ENCODE results near the gene B3GAT2.
A peak's percentile ranks its signal among the peaks of the same experiment; 100 is the strongest.

The B3GAT2 gene

GRCh38 chr6:70903665-70904452 lies 53.0 kb downstream of the B3GAT2 start:
- H3K4me3 ChIP-seq (ENCODE audit: low read length in 2 of 2) = no peak overlapping the region
- H3K18ac ChIP-seq (ENCODE audit: low read length) = no peak overlapping the region
- H3K23ac ChIP-seq (ENCODE audit: low read depth, low read length, poor library complexity) = no peak overlapping the region
- no peaks in the 10 kb centered on the region for H3K36me3 ChIP-seq (replicated peaks in 1 of 2; ENCODE audit: control insufficient read depth in 2 of 2, insufficient read depth in 2 of 2, low read length in 2 of 2)
- H4K91ac ChIP-seq (ENCODE audit: low read depth, low read length, poor library complexity) = no peak overlapping the region
- no peaks in the 10 kb centered on the region for H3K9me3 ChIP-seq (replicated peaks in 1 of 2; ENCODE audit: control insufficient read depth in 2 of 2, insufficient read depth in 1 of 2, low read depth in 1 of 2, low read length in 2 of 2)
- no peak overlapping the region for H4K8ac ChIP-seq (ENCODE audit: low read depth, low read length)
- H3K14ac ChIP-seq (ENCODE audit: low read length) = no peak overlapping the region
- H2BK15ac ChIP-seq (ENCODE audit: low read length) = no peak overlapping the region
- H3K27me3 ChIP-seq (ENCODE audit: control insufficient read depth in 3 of 3, insufficient read depth in 3 of 3, low read depth in 1 of 3, low read length in 3 of 3) = no peaks in the 10 kb centered on the region
- H3K9ac ChIP-seq (ENCODE audit: low read depth, low read length, poor library complexity) = no peak overlapping the region
- WGBS, 2 donors (ENCODE audit: extremely low coverage in 2 of 2, insufficient read length in 2 of 2, insufficient replicate concordance in 1 of 2) = no CpG with 5 or more reads among the region's 2 CpGs
- H2AFZ ChIP-seq (ENCODE audit: low read length) = no peak overlapping the region
- no peaks in the 10 kb centered on the region for H3K4me1 ChIP-seq (ENCODE audit: control insufficient read depth in 2 of 2, insufficient read depth in 1 of 2, low read depth in 1 of 2, low read length in 2 of 2)
- no peak overlapping the region for H3K4ac ChIP-seq (ENCODE audit: low read length)
- no peak overlapping the region for H2BK120ac ChIP-seq (ENCODE audit: low read depth, low read length)
- no peak overlapping the region for H2BK5ac ChIP-seq (ENCODE audit: low read length)
- DNase-seq (ENCODE audit: low spot score) = no peak
- no peak overlapping the region for H2BK12ac ChIP-seq (ENCODE audit: low read length)
- H2AK5ac ChIP-seq (ENCODE audit: low read depth, low read length) = no peak overlapping the region
- H3K79me1 ChIP-seq (ENCODE audit: low read depth, low read length) = no peaks in the 10 kb centered on the region
- no peak overlapping the region for H3K4me2 ChIP-seq (ENCODE audit: insufficient read depth, low read length, poor library complexity, severe bottlenecking)
- no peak overlapping the region for H3K27ac ChIP-seq (replicated peaks; ENCODE audit: low read length)

- no peak overlapping the region for H2BK5ac ChIP-seq (ENCODE audit: low read length)
- H2BK15ac ChIP-seq (ENCODE audit: low read length) = no peak overlapping the region
- WGBS, 2 donors (ENCODE audit: extremely low coverage in 2 of 2, insufficient read length in 2 of 2, insufficient replicate concordance in 1 of 2) = no CpG with 5 or more reads among the region's 3 CpGs
- H3K4me2 ChIP-seq (ENCODE audit: insufficient read depth, low read length, poor library complexity, severe bottlenecking) = no peak overlapping the region
- H2AFZ ChIP-seq (ENCODE audit: low read length) = no peak overlapping the region
- H4K91ac ChIP-seq (ENCODE audit: low read depth, low read length, poor library complexity) = no peak overlapping the region
- no peak overlapping the region for H2BK12ac ChIP-seq (ENCODE audit: low read length)
- DNase-seq (ENCODE audit: low spot score) = no peak
- no peak overlapping the region for H3K23ac ChIP-seq (ENCODE audit: low read depth, low read length, poor library complexity)
- H3K27me3 ChIP-seq (ENCODE audit: control insufficient read depth in 3 of 3, insufficient read depth in 3 of 3, low read depth in 1 of 3, low read length in 3 of 3) = no peaks in the 10 kb centered on the region
- no peak overlapping the region for H3K27ac ChIP-seq (replicated peaks; ENCODE audit: low read length)
- no peak overlapping the region for H3K18ac ChIP-seq (ENCODE audit: low read length)
- H2AK5ac ChIP-seq (ENCODE audit: low read depth, low read length) = no peak overlapping the region
- H3K4ac ChIP-seq (ENCODE audit: low read length) = no peak overlapping the region
- H2BK120ac ChIP-seq (ENCODE audit: low read depth, low read length) = no peak overlapping the region
- H3K9ac ChIP-seq (ENCODE audit: low read depth, low read length, poor library complexity) = no peak overlapping the region
- no peaks in the 10 kb centered on the region for H3K36me3 ChIP-seq (replicated peaks in 1 of 2; ENCODE audit: control insufficient read depth in 2 of 2, insufficient read depth in 2 of 2, low read length in 2 of 2)
- no peaks in the 10 kb centered on the region for H3K4me1 ChIP-seq (ENCODE audit: control insufficient read depth in 2 of 2, insufficient read depth in 1 of 2, low read depth in 1 of 2, low read length in 2 of 2)
- no peak overlapping the region for H4K8ac ChIP-seq (ENCODE audit: low read depth, low read length)
- H3K79me1 ChIP-seq (ENCODE audit: low read depth, low read length) = no peaks in the 10 kb centered on the region
- H3K14ac ChIP-seq (ENCODE audit: low read length) = no peak overlapping the region
- H3K9me3 ChIP-seq (replicated peaks in 1 of 2; ENCODE audit: control insufficient read depth in 2 of 2, insufficient read depth in 1 of 2, low read depth in 1 of 2, low read length in 2 of 2) = no peaks in the 10 kb centered on the region
- H3K4me3 ChIP-seq (ENCODE audit: low read length in 2 of 2) = no peak overlapping the region
These were observed 55.5 kb downstream of the B3GAT2 start for GRCh38 chr6:70901324-70901723.

- no peak overlapping the region for H3K9ac ChIP-seq (ENCODE audit: low read depth, low read length, poor library complexity)
- H3K4me1 ChIP-seq (ENCODE audit: control insufficient read depth in 2 of 2, insufficient read depth in 1 of 2, low read depth in 1 of 2, low read length in 2 of 2) = no peaks in the 10 kb centered on the region
These were observed 56.8 kb downstream of the B3GAT2 start for GRCh38 chr6:70900047-70900446.

GRCh38 chr6:70894001-70894400 lies 62.9 kb downstream of the B3GAT2 start:
- Histone ChIP-seq H4K8ac (ENCODE audit: low read depth, low read length) (no peak overlapping the region), H2BK15ac (ENCODE audit: low read length) (no peak overlapping the region), H2AK5ac (ENCODE audit: low read depth, low read length) (no peak overlapping the region), H3K23ac (ENCODE audit: low read depth, low read length, poor library complexity) (no peak overlapping the region), H2BK5ac (ENCODE audit: low read length) (no peak overlapping the region), H3K14ac (ENCODE audit: low read length) (no peak overlapping the region), H3K4ac (ENCODE audit: low read length) (no peak overlapping the region), H3K4me1 (ENCODE audit: control insufficient read depth in 2 of 2, insufficient read depth in 1 of 2, low read depth in 1 of 2, low read length in 2 of 2) (no peaks in the 10 kb centered on the region), H2BK12ac (ENCODE audit: low read length) (peak overlapping the region; percentile 73), H2BK120ac (ENCODE audit: low read depth, low read length) (no peak overlapping the region), H3K27me3 (ENCODE audit: control insufficient read depth in 3 of 3, insufficient read depth in 3 of 3, low read depth in 1 of 3, low read length in 3 of 3) (no peaks in the 10 kb centered on the region), H3K9me3 (replicated peaks in 1 of 2; ENCODE audit: control insufficient read depth in 2 of 2, insufficient read depth in 1 of 2, low read depth in 1 of 2, low read length in 2 of 2) (no peaks in the 10 kb centered on the region), H3K4me2 (ENCODE audit: insufficient read depth, low read length, poor library complexity, severe bottlenecking) (no peak overlapping the region), H3K18ac (ENCODE audit: low read length) (peak overlapping the region; percentile 64), H3K4me3 (ENCODE audit: low read length in 2 of 2) (no peak overlapping the region), H2AFZ (ENCODE audit: low read length) (no peak overlapping the region), H3K36me3 (replicated peaks in 1 of 2; ENCODE audit: control insufficient read depth in 2 of 2, insufficient read depth in 2 of 2, low read length in 2 of 2) (no peaks in the 10 kb centered on the region), H3K79me1 (ENCODE audit: low read depth, low read length) (no peaks in the 10 kb centered on the region), H3K9ac (ENCODE audit: low read depth, low read length, poor library complexity) (no peak overlapping the region), H3K27ac (replicated peaks; ENCODE audit: low read length) (no peak overlapping the region), H4K91ac (ENCODE audit: low read depth, low read length, poor library complexity) (no peak overlapping the region)
- no CpG with 5 or more reads among the region's 12 CpGs for WGBS, 2 donors (ENCODE audit: extremely low coverage in 2 of 2, insufficient read length in 2 of 2, insufficient replicate concordance in 1 of 2)
- DNase-seq (ENCODE audit: low spot score) = no peak

More at GRCh38 chr6:70900047-70900446, 56.8 kb downstream of the B3GAT2 start:
- Histone ChIP-seq H3K27ac (replicated peaks; ENCODE audit: low read length) (no peak overlapping the region), H2AFZ (ENCODE audit: low read length) (no peak overlapping the region), H2BK120ac (ENCODE audit: low read depth, low read length) (no peak overlapping the region), H3K18ac (ENCODE audit: low read length) (no peak overlapping the region), H2BK5ac (ENCODE audit: low read length) (no peak overlapping the region), H3K36me3 (replicated peaks in 1 of 2; ENCODE audit: control insufficient read depth in 2 of 2, insufficient read depth in 2 of 2, low read length in 2 of 2) (no peaks in the 10 kb centered on the region), H3K9me3 (replicated peaks in 1 of 2; ENCODE audit: control insufficient read depth in 2 of 2, insufficient read depth in 1 of 2, low read depth in 1 of 2, low read length in 2 of 2) (no peaks in the 10 kb centered on the region), H3K4ac (ENCODE audit: low read length) (no peak overlapping the region), H2AK5ac (ENCODE audit: low read depth, low read length) (no peak overlapping the region), H3K23ac (ENCODE audit: low read depth, low read length, poor library complexity) (no peak overlapping the region), H4K91ac (ENCODE audit: low read depth, low read length, poor library complexity) (no peak overlapping the region), H3K4me3 (ENCODE audit: low read length in 2 of 2) (no peak overlapping the region), H3K4me2 (ENCODE audit: insufficient read depth, low read length, poor library complexity, severe bottlenecking) (no peak overlapping the region), H4K8ac (ENCODE audit: low read depth, low read length) (no peak overlapping the region), H3K14ac (ENCODE audit: low read length) (no peak overlapping the region), H2BK12ac (ENCODE audit: low read length) (no peak overlapping the region), H2BK15ac (ENCODE audit: low read length) (no peak overlapping the region), H3K79me1 (ENCODE audit: low read depth, low read length) (no peaks in the 10 kb centered on the region), H3K27me3 (ENCODE audit: control insufficient read depth in 3 of 3, insufficient read depth in 3 of 3, low read depth in 1 of 3, low read length in 3 of 3) (no peaks in the 10 kb centered on the region)
- WGBS, 2 donors (ENCODE audit: extremely low coverage in 2 of 2, insufficient read length in 2 of 2, insufficient replicate concordance in 1 of 2) = no CpG with 5 or more reads among the region's 2 CpGs
- DNase-seq (ENCODE audit: low spot score) = no peak
